Measurements from ENCODE around the gene CMIP. TPM values are rescaled to one million over a fixed set of nuclear protein-coding genes. Genes with fewer than 3 reads are reported as not detected.

The CMIP gene
- total and polyA plus RNA-seq, 10 of the 15 experiments (the other 5 are each of a cell fraction or from before 2014, with no cell fraction given): 1.2 to 43.2 (median 4.4) TPM

GRCh38 chr16:81445966-81446906 lies 1.6 kb downstream of the CMIP start:
- Histone ChIP-seq H2AFZ (ENCODE audit: control insufficient read depth, low read depth, low read length) (peak overlapping the region; percentile 28), H3K79me2 (ENCODE audit: control insufficient read depth, insufficient read depth, low read length) (peaks cover 62% of the 10 kb centered on the region), H3K4me2 (ENCODE audit: control insufficient read depth, insufficient read depth) (peak overlapping the region; percentile 89), H3K4me3 (peak overlapping the region; percentile 100), H4K20me1 (ENCODE audit: control insufficient read depth, insufficient read depth) (no peaks in the 10 kb centered on the region), H3K27me3 (replicated peaks in 1 of 2; ENCODE audit: control insufficient read depth in 2 of 2, insufficient read depth in 2 of 2, low read length in 1 of 2) (no peaks in the 10 kb centered on the region; a peak in 1 of 4 replicates), H3K9ac (ENCODE audit: control insufficient read depth, insufficient read depth, low read length) (peak overlapping the region; percentile 97), H3K36me3 (ENCODE audit: control insufficient read depth in 2 of 2, insufficient read depth in 2 of 2, low read length in 1 of 2) (no peaks in the 10 kb centered on the region; a peak in 2 of 4 replicates), H3K9me3 (replicated peaks; ENCODE audit: control insufficient read depth, insufficient read depth, low read length) (peaks cover 5% of the 10 kb centered on the region; the same call in 1 of the 3 replicates), H3K4me1 (ENCODE audit: control insufficient read depth, insufficient read depth, low read length) (peaks cover 17% of the 10 kb centered on the region), H3K27ac (ENCODE audit: control insufficient read depth, insufficient read depth) (peak overlapping the region; percentile 87)
- in situ Hi-C loops (cut with MboI): no loop called here
- SMC1A ChIA-PET (ENCODE audit: uncharacterized antibody, unreplicated experiment): interaction anchor here (0.6 to 3.3 kb wide), 8 partner anchors 11 to 177 kb away, joined by 3 to 16 read pairs (median 4); no protein-coding TSS in a partner anchor
- DNase-seq (ENCODE audit: low read depth, low spot score) (no peak), ATAC-seq (peak; percentile 9), FAIRE-seq (peak; percentile 31)
- intact Hi-C loops (cut with micrococcal nuclease; ENCODE audit: unreplicated experiment): loop anchor here (1.0 to 5.0 kb wide), 2 partner anchors 35 to 76 kb away; no protein-coding TSS in a partner anchor
- TF ChIP-seq, protein P1, sequence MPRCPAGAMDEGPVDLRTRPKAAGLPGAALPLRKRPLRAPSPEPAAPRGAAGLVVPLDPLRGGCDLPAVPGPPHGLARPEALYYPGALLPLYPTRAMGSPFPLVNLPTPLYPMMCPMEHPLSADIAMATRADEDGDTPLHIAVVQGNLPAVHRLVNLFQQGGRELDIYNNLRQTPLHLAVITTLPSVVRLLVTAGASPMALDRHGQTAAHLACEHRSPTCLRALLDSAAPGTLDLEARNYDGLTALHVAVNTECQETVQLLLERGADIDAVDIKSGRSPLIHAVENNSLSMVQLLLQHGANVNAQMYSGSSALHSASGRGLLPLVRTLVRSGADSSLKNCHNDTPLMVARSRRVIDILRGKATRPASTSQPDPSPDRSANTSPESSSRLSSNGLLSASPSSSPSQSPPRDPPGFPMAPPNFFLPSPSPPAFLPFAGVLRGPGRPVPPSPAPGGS (IDR thresholded peaks at IDR 0.05; ENCODE audit: borderline replicate concordance, insufficient read depth, low read depth, low read length, poor library complexity, severe bottlenecking): no peak
- TF ChIP-seq YY1 (IDR thresholded peaks at IDR 0.05; ENCODE audit: low read depth, low read length): peak; percentile 30; the same call in 1 of the 2 replicates
- peak; percentile 36 for TF ChIP-seq RUNX3 (IDR thresholded peaks at IDR 0.05; ENCODE audit: low read length)
- TF ChIP-seq, protein P2, sequence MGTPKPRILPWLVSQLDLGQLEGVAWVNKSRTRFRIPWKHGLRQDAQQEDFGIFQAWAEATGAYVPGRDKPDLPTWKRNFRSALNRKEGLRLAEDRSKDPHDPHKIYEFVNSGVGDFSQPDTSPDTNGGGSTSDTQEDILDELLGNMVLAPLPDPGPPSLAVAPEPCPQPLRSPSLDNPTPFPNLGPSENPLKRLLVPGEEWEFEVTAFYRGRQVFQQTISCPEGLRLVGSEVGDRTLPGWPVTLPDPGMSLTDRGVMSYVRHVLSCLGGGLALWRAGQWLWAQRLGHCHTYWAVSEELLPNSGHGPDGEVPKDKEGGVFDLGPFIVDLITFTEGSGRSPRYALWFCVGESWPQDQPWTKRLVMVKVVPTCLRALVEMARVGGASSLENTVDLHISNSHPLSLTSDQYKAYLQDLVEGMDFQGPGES (IDR thresholded peaks at IDR 0.05): no peak
- TF ChIP-seq MXI1 (IDR thresholded peaks at IDR 0.05; ENCODE audit: low read depth, low read length): peak; percentile 50; the same call in 1 of the 2 replicates
- no peak for TF ChIP-seq SMARCA5 (IDR thresholded peaks at IDR 0.05)
- TF ChIP-seq YBX1 (IDR thresholded peaks at IDR 0.05): no peak
- TF ChIP-seq CHD2 (IDR thresholded peaks at IDR 0.05; ENCODE audit: borderline replicate concordance, low read depth, low read length): peak; percentile 34; the same call in 1 of the 2 replicates
- TF ChIP-seq ZBTB40 (IDR thresholded peaks at IDR 0.05; ENCODE audit: borderline replicate concordance): peak; percentile 37; the same call in 1 of the 2 replicates
- TF ChIP-seq HCFC1 (IDR thresholded peaks at IDR 0.05; ENCODE audit: low read length): no peak
- peak; percentile 19; the same call in 1 of the 2 replicates for TF ChIP-seq POLR2A (IDR thresholded peaks at IDR 0.05; ENCODE audit: low read depth, low read length)
- TF ChIP-seq MLLT1 (IDR thresholded peaks at IDR 0.05): 0 out of 2 replicates have a peak, but pooled peaks have one; percentile 61
- no peak for TF ChIP-seq EGR1 (IDR thresholded peaks at IDR 0.05; ENCODE audit: borderline replicate concordance in 1 of 2, low read depth in 2 of 2, low read length in 2 of 2)
- POLR2A ChIA-PET: interaction anchor here (0.6 to 2.4 kb wide), 5 partner anchors 33 to 1361 kb away, joined by 3 to 12 read pairs (median 4); no protein-coding TSS in a partner anchor
- WGBS (ENCODE audit: insufficient coverage, insufficient replicate concordance, low lambda C conversion rate, missing lambda C conversion rate): 22% methylated on average over 23 of the region's 23 CpGs
- RAD21 ChIA-PET (ENCODE audit: unreplicated experiment): interaction anchor here (0.6 to 1.5 kb wide), 5 partner anchors 17 to 75 kb away, joined by 3 to 17 read pairs (median 4); no protein-coding TSS in a partner anchor
- BruUV-seq (replicated peaks): TSS peak; percentile 56
- CTCF ChIA-PET: interaction anchor here (1.0 to 1.7 kb wide), 4 partner anchors 17 to 35 kb away, joined by 3 to 17 read pairs (median 5); no protein-coding TSS in a partner anchor

All from GM12878 (cell line).